Right lobe of liver (tissue), 6 donors: ENCODE data around the gene WDR18. TPM values are rescaled to one million over a fixed set of nuclear protein-coding genes. Genes with fewer than 3 reads are reported as not detected.

Experiments used
- ATAC-seq, 4 donors: fragments of 200-7000 bp; cut with Tn5 transposase; one replicate each; pipeline ENCODE4 v1.9.1; 2020; ENCODE audit warnings: mild to moderate bottlenecking in 4 of 4, moderate library complexity in 4 of 4
- DNase-seq, 3 donors: peaks; one replicate each; pipeline ENCODE4 v3.0.0-alpha.2; 2020
- H3K27ac ChIP-seq, 3 donors: fragments of 200-600 bp; one replicate each; pipeline ENCODE4 v1.8.0; 2022
- H3K27me3 ChIP-seq, 2 donors: fragments of 200-600 bp; one replicate each; pipeline ENCODE4 v1.8.0; 2022
- H3K36me3 ChIP-seq, 4 donors: fragments of 200-600 bp; sonication (generic) in 1 of 4; one replicate each; pipeline versions ENCODE4 v1.5.1 to v1.8.0; 2017 to 2022; ENCODE audit warnings: control low read depth in 1 of 4
- H3K4me1 ChIP-seq, 4 donors: fragments of 200-600 bp; sonication (generic) in 1 of 4; one replicate each; pipeline versions ENCODE4 v1.5.1 to v1.8.0; 2017 to 2022; ENCODE audit warnings: control low read depth in 1 of 4
- H3K4me3 ChIP-seq, 3 donors: fragments of 200-600 bp; one replicate each; pipeline ENCODE4 v1.8.0; 2022
- H3K9me3 ChIP-seq, 4 donors: fragments of 200-600 bp; sonication (generic) in 1 of 4; one replicate each; pipeline versions ENCODE4 v1.5.1 to v1.8.0; 2017 to 2022; ENCODE audit warnings: control low read depth in 1 of 4
- POLR2A ChIP-seq: fragments of 450-650 bp; IDR thresholded peaks from one replicate; pipeline ENCODE4 v1.6.1; 2017; ENCODE audit warnings: antibody characterized with exemption, mild to moderate bottlenecking
- WGBS: methylation state at CpG from one replicate; pipeline ENCODE4 v1.1.6; 2018; ENCODE audit warnings: low coverage, low lambda C conversion rate; ENCODE audit not compliant: insufficient coverage; ENCODE audit errors: missing lambda C conversion rate; 5-methylcytosine and 5-hydroxymethylcytosine counted together
- intact Hi-C, 2 donors: fragments of 100-400 bp; cut with DNase I; formaldehyde crosslinking; loops; one replicate each; pipeline versions ENCODE4 v1.11.2 to v1.14.1; 2022
- total RNA-seq, 6 experiments: library from RNA; depleted of rRNA in 2 of 6; stranded (reverse); fragments of >200 nt in 2 of 6; fragmentation: NEBNext Ultra II Directional in 3 of 6; extraction: Animal tissue kit (Norgen Biotek cat#: 25700) in 3 of 6; gene quantifications; one replicate each; pipeline versions ENCODE4 v1.1.0 to v1.2.4, GENCODE V29; 2016 to 2023
- TF ChIP-seq, protein P1 (sequence below), 4 donors: fragments of 200-600 bp in 3 of 4; fragments of 450-650 bp in 1 of 4; IDR thresholded peaks; one replicate each; pipeline versions ENCODE4 v1.5.1 to v1.8.0; 2016 to 2022; ENCODE audit warnings: antibody characterized with exemption in 4 of 4, mild to moderate bottlenecking in 2 of 4
- donor health status: DM: no; HTN: yes; CAD: no.
- donor health status: DM: no; HTN: no; CAD: no.
- donor health status: DM: no; HTN: no; CAD: no.
- donor health status: DM: no; HTN: yes; CAD: no.
- donor health status: DM: no; HTN: yes; CAD: no.

The WDR18 gene
- total RNA-seq, 6 experiments from 2014 or later: 19.0 to 56.2 (median 29.7) TPM

DNA sequence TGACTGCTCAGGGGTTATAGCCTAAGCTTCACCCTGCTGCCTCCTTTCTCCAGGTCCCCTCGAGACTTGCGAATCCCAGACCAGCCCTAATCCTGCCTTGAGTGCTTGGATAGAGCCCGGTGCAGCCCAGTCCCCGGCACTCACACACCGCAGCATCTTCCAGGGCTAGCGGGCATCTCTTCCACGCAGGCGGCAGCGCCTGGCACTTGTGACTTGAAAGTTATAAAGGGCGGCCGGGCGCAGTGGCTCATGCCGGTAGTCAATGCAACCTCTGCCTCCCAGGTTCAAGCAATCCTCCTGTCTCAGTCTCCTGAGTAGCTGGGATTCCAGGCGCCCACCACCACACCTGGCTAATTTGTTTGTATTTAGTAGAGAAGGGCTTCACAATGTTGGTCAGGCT lies 1.9 kb downstream of the WDR18 start:
- peaks cover 0 to 9% (median 0%) of the 10 kb centered on the region in 4 donors for H3K36me3 ChIP-seq
- ATAC-seq: no peak

DNA sequence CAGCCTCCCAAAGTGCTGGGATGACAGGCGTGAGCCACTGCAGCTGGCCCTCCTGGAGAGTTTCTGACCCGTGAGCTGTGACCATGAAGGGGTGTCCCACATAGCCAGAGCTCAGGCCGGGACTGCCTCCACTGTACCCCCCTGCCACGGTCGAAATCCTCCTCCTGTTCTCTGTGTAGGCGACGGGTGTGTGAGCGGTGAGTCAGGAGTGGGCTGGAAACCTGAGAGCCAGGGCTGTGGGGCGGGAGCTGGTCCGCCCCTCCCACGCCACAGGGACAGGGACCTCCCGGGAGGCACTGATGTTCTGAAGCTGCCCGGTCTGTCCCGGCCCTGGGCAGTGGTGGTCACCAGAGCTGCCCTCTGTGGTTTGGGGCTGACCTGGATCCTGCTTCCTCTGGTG lies 3.9 kb downstream of the WDR18 start:
- H3K36me3 ChIP-seq: peaks cover 0 to 9% (median 0%) of the 10 kb centered on the region in 4 donors
- 100% methylated on average over 1 of the region's 14 CpGs for WGBS
- DNase-seq (peak in 1 of 3 donors; percentile 16), ATAC-seq (no peak)
- H3K9me3 ChIP-seq: no peaks in the 10 kb centered on the region
- peaks cover 0 to 17% (median 8%) of the 10 kb centered on the region in 4 donors for H3K4me1 ChIP-seq
- H3K27ac ChIP-seq: no peak overlapping the region
- no peaks in the 10 kb centered on the region for H3K27me3 ChIP-seq
- TF ChIP-seq, protein P1, sequence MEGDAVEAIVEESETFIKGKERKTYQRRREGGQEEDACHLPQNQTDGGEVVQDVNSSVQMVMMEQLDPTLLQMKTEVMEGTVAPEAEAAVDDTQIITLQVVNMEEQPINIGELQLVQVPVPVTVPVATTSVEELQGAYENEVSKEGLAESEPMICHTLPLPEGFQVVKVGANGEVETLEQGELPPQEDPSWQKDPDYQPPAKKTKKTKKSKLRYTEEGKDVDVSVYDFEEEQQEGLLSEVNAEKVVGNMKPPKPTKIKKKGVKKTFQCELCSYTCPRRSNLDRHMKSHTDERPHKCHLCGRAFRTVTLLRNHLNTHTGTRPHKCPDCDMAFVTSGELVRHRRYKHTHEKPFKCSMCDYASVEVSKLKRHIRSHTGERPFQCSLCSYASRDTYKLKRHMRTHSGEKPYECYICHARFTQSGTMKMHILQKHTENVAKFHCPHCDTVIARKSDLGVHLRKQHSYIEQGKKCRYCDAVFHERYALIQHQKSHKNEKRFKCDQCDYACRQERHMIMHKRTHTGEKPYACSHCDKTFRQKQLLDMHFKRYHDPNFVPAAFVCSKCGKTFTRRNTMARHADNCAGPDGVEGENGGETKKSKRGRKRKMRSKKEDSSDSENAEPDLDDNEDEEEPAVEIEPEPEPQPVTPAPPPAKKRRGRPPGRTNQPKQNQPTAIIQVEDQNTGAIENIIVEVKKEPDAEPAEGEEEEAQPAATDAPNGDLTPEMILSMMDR (IDR thresholded peaks at IDR 0.05): no peak
- TF ChIP-seq POLR2A: no peak
- intact Hi-C loops: loop anchor here in 1 of 2 donors (10.0 kb wide), 1 partner anchor 223 kb away; no protein-coding TSS in a partner anchor
- no peak overlapping the region for H3K4me3 ChIP-seq

More for the DNA sequence above, 1.9 kb downstream of the WDR18 start:
- no peak overlapping the region for H3K27ac ChIP-seq
- no peak for DNase-seq
- TF ChIP-seq, protein P1 (IDR thresholded peaks at IDR 0.05): no peak
- no peak for TF ChIP-seq POLR2A
- 80% methylated on average over 1 of the region's 14 CpGs for WGBS
- intact Hi-C loops: loop anchor here in 1 of 2 donors (10.0 kb wide), 1 partner anchor 221 kb away; no protein-coding TSS in a partner anchor
- H3K27me3 ChIP-seq: no peaks in the 10 kb centered on the region
- peaks cover 0 to 20% (median 6%) of the 10 kb centered on the region in 4 donors for H3K4me1 ChIP-seq
- H3K4me3 ChIP-seq: no peak overlapping the region
- no peaks in the 10 kb centered on the region for H3K9me3 ChIP-seq

DNA sequence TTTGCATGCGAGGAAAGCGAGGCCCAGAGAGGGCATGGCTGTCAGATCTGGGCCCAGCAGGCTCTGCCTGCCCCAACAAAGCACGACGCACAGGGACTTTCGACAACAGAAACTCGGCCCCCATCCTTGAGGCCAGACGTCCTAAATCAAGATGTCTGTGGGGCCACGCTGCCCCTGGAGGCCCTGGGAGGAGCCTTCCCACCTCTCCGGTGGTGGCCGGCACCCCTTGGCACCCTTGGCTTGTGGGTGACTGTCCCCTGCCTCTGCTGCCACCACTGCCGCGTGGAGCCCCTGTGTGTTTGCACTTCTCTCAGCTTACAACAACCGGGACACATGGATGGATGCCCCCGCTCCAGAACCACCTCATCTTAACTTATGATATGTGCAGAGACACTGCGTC lies 4.4 kb downstream of the WDR18 start:
- intact Hi-C loops: loop anchor here in 1 of 2 donors (10.0 kb wide), 1 partner anchor 224 kb away; no protein-coding TSS in a partner anchor
- DNase-seq (no peak), ATAC-seq (no peak)
- Histone ChIP-seq H3K4me1 (peaks cover 0 to 20% (median 8%) of the 10 kb centered on the region in 4 donors), H3K36me3 (peaks cover 0 to 9% (median 0%) of the 10 kb centered on the region in 4 donors), H3K9me3 (no peaks in the 10 kb centered on the region), H3K4me3 (no peak overlapping the region), H3K27me3 (no peaks in the 10 kb centered on the region), H3K27ac (no peak overlapping the region)
- WGBS: 93% methylated on average over 2 of the region's 15 CpGs
- TF ChIP-seq POLR2A: no peak
- TF ChIP-seq, protein P1 (IDR thresholded peaks at IDR 0.05): no peak

DNA sequence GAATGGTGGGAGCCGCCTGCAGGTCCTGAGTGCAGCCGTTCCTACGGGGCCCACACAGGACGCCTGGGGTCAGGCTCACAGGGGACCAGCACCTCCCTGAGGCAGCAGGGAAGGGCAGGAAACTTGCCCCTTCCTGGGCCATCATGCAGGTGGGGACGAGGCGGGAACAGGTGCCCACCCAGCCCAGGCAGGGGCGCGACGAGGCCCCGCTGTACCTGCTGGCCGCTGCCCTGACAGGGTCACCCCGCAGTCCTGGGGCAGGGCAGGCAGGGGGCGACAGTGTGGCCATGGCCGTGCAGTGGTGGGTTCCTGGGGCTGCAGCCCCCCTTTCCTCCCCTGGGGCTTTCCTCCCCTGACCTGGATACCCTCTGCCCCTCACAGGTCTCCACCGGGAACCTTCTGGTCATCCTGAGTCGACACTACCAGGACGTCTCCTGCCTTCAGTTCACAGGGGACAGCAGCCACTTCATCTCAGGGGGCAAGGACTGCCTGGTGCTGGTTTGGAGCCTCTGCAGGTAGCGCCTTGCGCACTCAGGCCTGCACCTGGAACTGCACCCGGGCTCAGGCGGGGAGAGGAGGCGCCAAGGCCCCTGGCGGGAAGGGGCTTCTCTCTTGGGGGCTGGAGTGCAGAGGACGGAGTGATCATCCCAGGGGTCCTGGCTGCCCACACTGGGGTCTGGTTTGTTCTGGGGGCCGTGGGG lies 5.4 kb downstream of the WDR18 start:
- DNase-seq: no peak

More for the DNA sequence above, 5.4 kb downstream of the WDR18 start:
- Histone ChIP-seq H3K4me3 (no peak overlapping the region), H3K4me1 (peaks cover 0 to 27% (median 7%) of the 10 kb centered on the region in 4 donors), H3K9me3 (no peaks in the 10 kb centered on the region), H3K27me3 (no peaks in the 10 kb centered on the region), H3K27ac (no peak overlapping the region), H3K36me3 (peaks cover 0 to 9% (median 0%) of the 10 kb centered on the region in 4 donors)
- WGBS: no CpG with 5 or more reads among the region's 25 CpGs
- no peak for ATAC-seq
- TF ChIP-seq, protein P1 (IDR thresholded peaks at IDR 0.05): peak in 1 of 4 donors; percentile 14
- no peak for TF ChIP-seq POLR2A
- intact Hi-C loops: loop anchor here in 1 of 2 donors (10.0 kb wide), 2 partner anchors 135 to 225 kb away; partner anchors contain the start of genes CFD and ELANE
